HG02798 (cell line): ENCODE measurements around the gene INF2.
"Not testable (repeated sequence)": the region's sequence is repeated elsewhere in the genome, so short reads cannot be mapped to it uniquely, and the experiment has no call there.

Source experiments
- ATAC-seq: cut with Tn5 transposase; IDR thresholded peaks from one replicate; pipeline ENCODE4 v1.9.1; 2021; ENCODE audit warnings: mild to moderate bottlenecking; ENCODE audit not compliant: unreplicated experiment, poor library complexity

Gene INF2

GRCh38 chr14:104656014-104656714 is 33.3 kb upstream of the INF2 start:
- ATAC-seq: no peak

GRCh38 chr14:104657101-104657524 is 32.3 kb upstream of the INF2 start:
- ATAC-seq: no peak

- no peak for ATAC-seq
Observed at GRCh38 chr14:104657563-104658324, 31.7 kb upstream of the INF2 start.

- ATAC-seq: no peak
Observed at GRCh38 chr14:104658325-104658712, 31.1 kb upstream of the INF2 start.

- ATAC-seq: no peak
Observed at GRCh38 chr14:104659146-104659545, 30.3 kb upstream of the INF2 start.

- ATAC-seq: peak; percentile 34
Observed at GRCh38 chr14:104659764-104660523, 29.5 kb upstream of the INF2 start.

GRCh38 chr14:104660597-104660996 is 28.8 kb upstream of the INF2 start:
- peak; percentile 27 for ATAC-seq

GRCh38 chr14:104661086-104661485 is 28.3 kb upstream of the INF2 start:
- ATAC-seq: no peak

- not testable (repeated sequence) for ATAC-seq
Observed at GRCh38 chr14:104661528-104662157, 27.8 kb upstream of the INF2 start.

- ATAC-seq: not testable (repeated sequence)
Observed at GRCh38 chr14:104662472-104662871, 26.9 kb upstream of the INF2 start.

- ATAC-seq: no peak
Observed at GRCh38 chr14:104664107-104664506, 25.3 kb upstream of the INF2 start.

- no peak for ATAC-seq
Observed at GRCh38 chr14:104664588-104664987, 24.8 kb upstream of the INF2 start.

GRCh38 chr14:104665114-104665656 is 24.2 kb upstream of the INF2 start:
- no peak for ATAC-seq

- ATAC-seq: no peak
Observed at GRCh38 chr14:104665657-104666522, 23.5 kb upstream of the INF2 start.

GRCh38 chr14:104666523-104666895 is 22.9 kb upstream of the INF2 start:
- ATAC-seq: not testable (repeated sequence)

- ATAC-seq: no peak
Observed at GRCh38 chr14:104666981-104667380, 22.4 kb upstream of the INF2 start.

- no peak for ATAC-seq
Observed at GRCh38 chr14:104669697-104670096, 19.7 kb upstream of the INF2 start.

GRCh38 chr14:104671330-104671977 is 18.0 kb upstream of the INF2 start:
- not testable (repeated sequence) for ATAC-seq

GRCh38 chr14:104672119-104672518 is 17.3 kb upstream of the INF2 start:
- ATAC-seq: not testable (repeated sequence)
